GM15510 (cell line): ENCODE data around the gene NRM.

Experiments
- POLR2A ChIP-seq: IDR thresholded peaks from 3 replicates; pipeline ENCODE4 v1.6.1; 2011; ENCODE audit warnings: borderline replicate concordance; ENCODE audit not compliant: insufficient read length; ENCODE audit errors: extremely low read depth

NRM gene

DNA sequence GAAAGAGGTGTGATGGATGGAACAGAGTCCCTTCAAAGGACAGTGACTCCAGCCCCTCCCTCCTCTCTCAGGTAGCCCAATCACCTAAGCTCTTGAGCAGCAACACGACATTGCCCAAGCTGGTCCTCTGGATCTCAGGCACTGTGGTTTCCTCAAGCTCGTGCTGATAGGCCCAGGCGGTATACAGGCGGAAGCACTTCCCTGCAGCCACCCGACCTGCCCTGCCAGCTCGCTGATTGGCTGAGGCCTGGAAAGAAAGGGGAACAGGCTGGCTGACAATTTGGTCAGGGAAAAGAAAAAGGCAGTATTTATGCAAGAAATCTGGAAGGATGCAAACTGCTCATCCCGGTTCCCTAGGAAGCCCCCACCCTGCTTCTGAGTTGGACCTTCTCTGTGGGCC lies 34.3 kb downstream of the NRM start:
- no peak for TF ChIP-seq POLR2A

- no peak for TF ChIP-seq POLR2A
Observed at GRCh38 chr6:30655743-30656094, 35.1 kb downstream of the NRM start.

GRCh38 chr6:30654798-30655742 lies 35.7 kb downstream of the NRM start:
- no peak for TF ChIP-seq POLR2A

- TF ChIP-seq POLR2A, result no peak
Observed at GRCh38 chr6:30651143-30651542, 39.6 kb downstream of the NRM start.

GRCh38 chr6:30647242-30648116 lies 43.3 kb downstream of the NRM start:
- peak; percentile 41 for TF ChIP-seq POLR2A

DNA sequence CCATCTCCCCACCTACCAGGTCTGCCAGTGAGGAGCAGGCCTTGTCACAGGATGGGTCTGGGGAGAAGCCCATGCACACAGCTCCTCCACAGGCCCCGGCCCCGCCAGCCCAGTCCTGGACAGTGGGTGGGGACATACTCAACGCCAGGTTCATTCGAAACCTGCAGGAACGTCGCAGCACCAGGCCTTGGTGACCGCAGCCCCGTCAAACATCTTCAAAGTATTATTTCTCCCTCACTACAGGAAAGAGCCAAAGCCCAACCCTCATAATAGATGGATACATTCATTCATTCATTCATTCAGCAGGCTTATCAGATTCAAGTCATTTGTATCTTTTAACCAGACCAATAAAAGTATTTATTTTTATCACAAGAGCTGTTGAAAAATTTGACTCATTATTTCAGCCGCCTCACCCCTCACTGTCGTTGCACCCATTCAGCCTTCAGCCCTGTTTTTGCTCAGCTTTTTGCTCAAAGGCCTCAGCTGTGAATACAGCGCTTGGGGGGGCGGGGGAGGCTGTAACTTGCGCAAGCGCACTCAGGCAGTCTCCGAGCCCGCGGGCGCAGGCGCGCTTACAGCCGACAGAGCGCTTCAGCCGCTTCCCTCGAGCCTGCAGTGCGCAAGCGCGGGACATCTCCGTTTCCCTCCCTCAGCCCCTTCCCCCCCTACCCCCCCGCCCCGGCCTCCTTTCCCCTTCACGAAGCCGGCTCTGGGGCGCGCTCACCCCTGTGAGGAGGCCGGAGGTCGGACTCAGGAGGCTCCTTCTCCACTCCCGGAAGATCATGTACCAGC lies 44.1 kb downstream of the NRM start, which contains the start of gene C6orf136:
C6orf136 (plus strand) TSS at position 684 of the 792 bp plus-strand sequence; CDS start at position 783, 99 bp downstream.
- TF ChIP-seq POLR2A, result peak; percentile 33

DNA sequence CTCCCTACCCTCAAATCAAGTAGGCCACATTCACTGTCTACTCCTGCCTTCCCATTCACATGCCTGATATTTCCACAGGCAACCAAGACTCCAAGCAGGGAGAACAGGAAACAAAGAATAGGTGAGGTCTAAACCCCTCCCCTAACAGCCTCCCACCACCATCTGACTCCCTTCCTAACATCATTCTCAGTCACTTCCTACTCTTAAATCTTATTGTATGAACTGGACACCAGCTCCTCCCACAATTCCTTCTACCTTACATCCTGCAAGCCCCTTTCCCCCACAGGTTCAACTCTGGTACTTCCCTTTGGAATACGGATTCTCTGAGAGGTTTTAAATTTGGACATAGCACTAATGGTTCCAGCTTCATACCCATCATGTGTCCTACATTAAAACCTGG lies 44.8 kb downstream of the NRM start:
- no peak for TF ChIP-seq POLR2A

DNA sequence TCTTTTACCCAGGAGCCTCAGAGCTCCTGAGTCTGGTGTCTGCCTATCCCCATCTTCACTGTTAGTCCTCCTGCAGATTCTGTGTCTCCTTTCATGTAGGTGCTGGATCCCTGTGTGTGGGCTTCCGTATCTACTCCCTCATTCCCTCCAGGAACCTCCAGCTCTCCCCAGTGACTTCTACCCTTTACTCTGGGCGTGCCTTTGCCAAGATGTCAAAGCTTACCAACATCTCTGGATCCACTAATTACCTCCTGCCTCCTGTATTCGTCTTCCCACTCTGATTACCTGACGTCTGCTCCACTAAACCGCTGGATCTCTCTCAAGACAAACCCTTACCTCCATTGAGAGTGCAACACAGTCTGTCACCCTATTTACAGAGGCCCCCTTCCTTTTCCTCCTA lies 46.0 kb downstream of the NRM start:
- TF ChIP-seq POLR2A, result no peak

- no peak for TF ChIP-seq POLR2A
Observed at GRCh38 chr6:30643656-30644055, 47.1 kb downstream of the NRM start.

- TF ChIP-seq POLR2A, result no peak
Observed at GRCh38 chr6:30641048-30641447, 49.7 kb downstream of the NRM start.

DNA sequence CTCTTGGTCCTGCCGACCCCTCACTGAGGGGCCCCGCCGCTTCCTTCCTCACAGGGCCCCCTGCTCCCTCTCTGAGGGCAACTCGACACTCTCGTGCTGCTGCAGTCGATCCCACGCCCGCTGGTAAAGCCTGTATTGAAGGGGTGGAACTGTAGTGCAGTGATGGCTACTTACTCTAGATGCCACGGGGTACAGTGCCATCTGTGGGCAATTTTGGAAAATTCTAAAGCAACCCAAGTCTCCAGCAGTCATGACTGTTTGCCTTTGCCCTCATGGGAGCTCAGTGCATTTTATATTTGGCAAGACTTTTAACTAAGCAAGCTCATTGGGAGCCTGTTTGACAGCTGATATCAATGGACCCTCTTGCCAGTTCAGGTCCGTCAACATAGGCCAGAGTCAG lies 50.3 kb downstream of the NRM start:
- no peak for TF ChIP-seq POLR2A
